MM.1S (cell line): ENCODE data around the gene TPD52L2.

Source experiments
- DNase-seq: peaks from one replicate; pipeline ENCODE4 v3.0.0-alpha.2; 2015
- H2AFZ ChIP-seq: fragments of 300-600 bp; sonication (generic); 2 replicates; pipeline ENCODE4 v1.6.0; 2016; ENCODE audit warnings: antibody characterized with exemption, low read length
- H3F3A ChIP-seq: fragments of 300-600 bp; sonication (generic); 2 replicates; pipeline ENCODE4 v1.6.1; 2016; ENCODE audit warnings: mild to moderate bottlenecking, antibody characterized with exemption, low read length, moderate library complexity, mixed read lengths; ENCODE audit not compliant: insufficient read depth
- H3K27ac ChIP-seq: fragments of 300-600 bp; sonication (generic); 2 replicates; pipeline ENCODE4 v1.5.1; 2016; ENCODE audit warnings: mild to moderate bottlenecking, low read length
- H3K27me3 ChIP-seq: fragments of 300-600 bp; sonication (generic); replicated peaks from 2 replicates; pipeline ENCODE4 v1.6.0; 2016; ENCODE audit warnings: low read length; ENCODE audit not compliant: insufficient read depth
- H3K36me3 ChIP-seq: fragments of 300-600 bp; sonication (generic); replicated peaks from 2 replicates; pipeline ENCODE4 v1.6.1; 2016; ENCODE audit warnings: mild to moderate bottlenecking, low read length, mixed read lengths; ENCODE audit not compliant: insufficient read depth
- H3K4me1 ChIP-seq: fragments of 300-600 bp; sonication (generic); 2 replicates; pipeline ENCODE4 v1.6.1; 2016; ENCODE audit warnings: low read length, mixed read lengths
- H3K4me2 ChIP-seq: fragments of 300-600 bp; sonication (generic); 2 replicates; pipeline ENCODE4 v1.6.0; 2016; ENCODE audit warnings: low read depth, low read length
- H3K4me3 ChIP-seq: fragments of 300-600 bp; sonication (generic); 2 replicates; pipeline ENCODE4 v1.5.1; 2016; ENCODE audit warnings: low read length, mixed read lengths
- H3K79me2 ChIP-seq: fragments of 300-600 bp; sonication (generic); 2 replicates; pipeline ENCODE4 v1.6.1; 2016; ENCODE audit warnings: mixed run types, low read length, mixed read lengths
- H3K9ac ChIP-seq: fragments of 300-600 bp; sonication (generic); 2 replicates; pipeline ENCODE4 v1.6.1; 2016; ENCODE audit warnings: low read length, mixed read lengths
- H3K9me2 ChIP-seq: fragments of 300-600 bp; sonication (generic); replicated peaks from 2 replicates; pipeline ENCODE4 v1.6.1; 2016; ENCODE audit warnings: mild to moderate bottlenecking, low read length, mixed read lengths; ENCODE audit not compliant: insufficient read depth
- H3K9me3 ChIP-seq: fragments of 300-600 bp; sonication (generic); replicated peaks from 2 replicates; pipeline ENCODE4 v1.6.1; 2016; ENCODE audit warnings: mild to moderate bottlenecking, low read length, mixed read lengths; ENCODE audit not compliant: insufficient read depth
- H4K20me1 ChIP-seq: fragments of 300-600 bp; sonication (generic); 2 replicates; pipeline ENCODE4 v1.6.1; 2016; ENCODE audit warnings: mild to moderate bottlenecking, low read length, moderate library complexity, mixed read lengths; ENCODE audit not compliant: insufficient read depth
- EZH2 ChIP-seq: fragments of 300-600 bp; sonication (generic); optimal IDR thresholded peaks from 2 replicates; pipeline ENCODE3; 2017; ENCODE audit warnings: low read depth, mild to moderate bottlenecking, antibody characterized with exemption, low read length, mixed read lengths
- EZH2phosphoT487 ChIP-seq: fragments of 300-600 bp; sonication (generic); IDR thresholded peaks from 2 replicates; pipeline ENCODE4 v1.6.1; 2018; ENCODE audit warnings: antibody characterized with exemption, low read length
- TF ChIP-seq, protein P1 (sequence below): fragments of 300-600 bp; sonication (generic); IDR thresholded peaks from 2 replicates; pipeline ENCODE4 v1.5.1; 2016; ENCODE audit warnings: antibody characterized with exemption, low read length, mixed read lengths

The TPD52L2 gene

DNA sequence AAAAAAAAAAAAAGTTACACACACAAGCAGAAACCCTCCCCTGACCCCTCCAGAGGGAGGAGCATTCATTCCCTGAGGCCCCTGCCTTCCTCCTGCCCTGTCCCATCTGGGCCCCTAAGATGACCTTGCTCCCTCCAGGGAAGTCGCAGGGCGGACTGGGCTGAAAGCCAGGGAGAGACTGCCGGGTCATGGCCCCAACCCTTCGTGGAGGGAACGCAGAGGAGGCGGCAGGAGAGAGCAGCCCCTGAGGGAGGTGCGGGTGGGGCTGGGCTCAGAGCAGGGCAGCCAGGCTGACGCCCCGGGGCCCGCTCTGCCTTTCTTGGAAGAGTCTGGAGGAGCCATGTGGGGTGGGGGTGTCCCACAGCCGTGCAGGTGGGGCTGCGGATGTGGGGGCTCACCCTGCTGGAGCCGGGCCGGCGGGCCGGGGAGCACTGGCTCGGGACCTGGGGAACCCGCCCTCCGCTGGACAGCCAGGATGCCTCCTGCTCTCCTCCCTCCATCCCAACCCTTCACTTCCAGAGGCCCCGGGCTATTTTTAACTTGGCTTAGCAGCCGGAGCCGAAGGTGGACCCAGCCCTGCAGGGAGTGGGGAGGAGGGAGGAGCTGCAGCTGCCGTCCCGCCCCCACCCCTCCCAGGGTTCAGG is 18.8 kb upstream of the TPD52L2 start:
- H3K4me1 ChIP-seq = peaks cover 9% of the 10 kb centered on the region
- H3K27ac ChIP-seq = no peak overlapping the region
- no peaks in the 10 kb centered on the region for H3K79me2 ChIP-seq
- H3K4me2 ChIP-seq = no peak overlapping the region
- H3K9me3 ChIP-seq = no peaks in the 10 kb centered on the region
- no peak for TF ChIP-seq EZH2phosphoT487
- TF ChIP-seq, protein P1, sequence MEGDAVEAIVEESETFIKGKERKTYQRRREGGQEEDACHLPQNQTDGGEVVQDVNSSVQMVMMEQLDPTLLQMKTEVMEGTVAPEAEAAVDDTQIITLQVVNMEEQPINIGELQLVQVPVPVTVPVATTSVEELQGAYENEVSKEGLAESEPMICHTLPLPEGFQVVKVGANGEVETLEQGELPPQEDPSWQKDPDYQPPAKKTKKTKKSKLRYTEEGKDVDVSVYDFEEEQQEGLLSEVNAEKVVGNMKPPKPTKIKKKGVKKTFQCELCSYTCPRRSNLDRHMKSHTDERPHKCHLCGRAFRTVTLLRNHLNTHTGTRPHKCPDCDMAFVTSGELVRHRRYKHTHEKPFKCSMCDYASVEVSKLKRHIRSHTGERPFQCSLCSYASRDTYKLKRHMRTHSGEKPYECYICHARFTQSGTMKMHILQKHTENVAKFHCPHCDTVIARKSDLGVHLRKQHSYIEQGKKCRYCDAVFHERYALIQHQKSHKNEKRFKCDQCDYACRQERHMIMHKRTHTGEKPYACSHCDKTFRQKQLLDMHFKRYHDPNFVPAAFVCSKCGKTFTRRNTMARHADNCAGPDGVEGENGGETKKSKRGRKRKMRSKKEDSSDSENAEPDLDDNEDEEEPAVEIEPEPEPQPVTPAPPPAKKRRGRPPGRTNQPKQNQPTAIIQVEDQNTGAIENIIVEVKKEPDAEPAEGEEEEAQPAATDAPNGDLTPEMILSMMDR = no peak
- TF ChIP-seq EZH2 = no peak
- H3F3A ChIP-seq = 0 out of 2 replicates have a peak, but pooled peaks cover 3% of the 10 kb centered on the region
- peaks cover 72% of the 10 kb centered on the region for H3K27me3 ChIP-seq
- H3K9me2 ChIP-seq = no peaks in the 10 kb centered on the region
- no peak for DNase-seq
- no peak overlapping the region for H3K4me3 ChIP-seq
- H4K20me1 ChIP-seq = no peaks in the 10 kb centered on the region
- H2AFZ ChIP-seq = no peak overlapping the region
- H3K36me3 ChIP-seq = no peaks in the 10 kb centered on the region
- no peak overlapping the region for H3K9ac ChIP-seq

DNA sequence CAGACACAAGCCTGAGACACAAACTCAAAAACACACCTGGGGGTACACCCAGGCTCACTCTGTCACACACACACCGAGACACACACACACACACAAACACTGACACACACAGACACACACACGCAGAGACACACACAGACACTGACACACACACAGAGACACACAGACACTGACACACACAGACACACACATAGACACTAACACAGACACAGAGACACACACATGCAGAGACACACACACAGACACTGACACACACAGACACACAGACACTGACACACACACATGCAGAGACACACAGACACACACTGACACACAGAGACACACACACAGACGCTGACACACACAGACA is 18.2 kb upstream of the TPD52L2 start:
- Histone ChIP-seq H3K27me3 (peaks cover 70% of the 10 kb centered on the region), H3K27ac (no peak overlapping the region), H3K79me2 (no peaks in the 10 kb centered on the region), H3K36me3 (no peaks in the 10 kb centered on the region), H3K9me2 (no peaks in the 10 kb centered on the region), H2AFZ (no peak overlapping the region), H3K9me3 (no peaks in the 10 kb centered on the region), H3F3A (0 out of 2 replicates have a peak, but pooled peaks cover 5% of the 10 kb centered on the region), H3K9ac (no peak overlapping the region), H3K4me1 (peaks cover 11% of the 10 kb centered on the region), H3K4me3 (no peak overlapping the region), H3K4me2 (no peak overlapping the region), H4K20me1 (no peaks in the 10 kb centered on the region)
- no peak for DNase-seq
- TF ChIP-seq EZH2phosphoT487 (no peak), EZH2 (no peak)
- TF ChIP-seq, protein P1 = no peak

DNA sequence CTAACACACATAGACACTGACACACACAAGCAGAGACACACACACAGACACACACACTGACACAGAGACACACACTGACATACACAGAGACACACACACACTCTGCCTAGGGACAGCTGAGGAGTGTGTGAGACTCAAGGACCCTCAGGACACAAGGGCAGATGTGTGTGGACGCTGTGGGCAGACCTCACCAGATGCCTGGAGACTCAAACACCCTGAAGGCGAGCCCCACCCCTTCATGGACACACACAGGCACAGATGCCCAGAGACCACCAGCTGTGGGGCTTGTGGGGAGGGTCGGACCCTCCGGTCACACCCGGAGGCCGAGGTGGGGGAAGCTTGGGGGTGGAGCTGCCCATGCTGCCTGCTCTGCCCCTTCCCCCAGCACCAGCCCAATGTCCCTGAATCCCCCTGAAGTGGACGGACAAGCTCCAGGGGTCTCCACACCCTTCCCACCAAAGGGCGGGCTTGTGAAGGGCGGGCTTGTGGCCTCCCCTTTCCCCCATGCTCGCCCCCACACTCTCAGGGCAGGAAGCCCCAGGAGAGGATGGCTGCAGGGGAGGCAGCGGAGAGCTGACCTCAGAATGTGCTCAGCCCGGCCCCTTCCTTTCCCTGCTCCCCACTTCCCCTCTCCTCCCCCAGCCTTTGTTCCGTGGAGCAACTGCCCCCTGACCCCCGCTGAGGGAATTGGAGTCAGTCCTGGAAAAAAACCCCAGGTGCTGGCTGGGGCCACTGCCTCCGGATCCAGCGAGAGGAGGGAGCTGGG is 17.6 kb upstream of the TPD52L2 start:
- Histone ChIP-seq H3K79me2 (no peaks in the 10 kb centered on the region), H2AFZ (no peak overlapping the region), H3K9me2 (no peaks in the 10 kb centered on the region), H3K9me3 (no peaks in the 10 kb centered on the region), H4K20me1 (no peaks in the 10 kb centered on the region), H3K4me3 (no peak overlapping the region), H3K27me3 (peaks cover 64% of the 10 kb centered on the region), H3K4me1 (peaks cover 11% of the 10 kb centered on the region), H3K27ac (no peak overlapping the region), H3K4me2 (no peak overlapping the region), H3K36me3 (no peaks in the 10 kb centered on the region), H3F3A (0 out of 2 replicates have a peak, but pooled peaks cover 5% of the 10 kb centered on the region), H3K9ac (no peak overlapping the region)
- TF ChIP-seq, protein P1 = no peak
- TF ChIP-seq EZH2 (no peak), EZH2phosphoT487 (no peak)
- DNase-seq = no peak
